ENCODE results near the gene RNLS.

The RNLS gene

GRCh38 chr10:88330174-88330573, 252.9 kb downstream of the RNLS start:
- TF ChIP-seq, protein P1, sequence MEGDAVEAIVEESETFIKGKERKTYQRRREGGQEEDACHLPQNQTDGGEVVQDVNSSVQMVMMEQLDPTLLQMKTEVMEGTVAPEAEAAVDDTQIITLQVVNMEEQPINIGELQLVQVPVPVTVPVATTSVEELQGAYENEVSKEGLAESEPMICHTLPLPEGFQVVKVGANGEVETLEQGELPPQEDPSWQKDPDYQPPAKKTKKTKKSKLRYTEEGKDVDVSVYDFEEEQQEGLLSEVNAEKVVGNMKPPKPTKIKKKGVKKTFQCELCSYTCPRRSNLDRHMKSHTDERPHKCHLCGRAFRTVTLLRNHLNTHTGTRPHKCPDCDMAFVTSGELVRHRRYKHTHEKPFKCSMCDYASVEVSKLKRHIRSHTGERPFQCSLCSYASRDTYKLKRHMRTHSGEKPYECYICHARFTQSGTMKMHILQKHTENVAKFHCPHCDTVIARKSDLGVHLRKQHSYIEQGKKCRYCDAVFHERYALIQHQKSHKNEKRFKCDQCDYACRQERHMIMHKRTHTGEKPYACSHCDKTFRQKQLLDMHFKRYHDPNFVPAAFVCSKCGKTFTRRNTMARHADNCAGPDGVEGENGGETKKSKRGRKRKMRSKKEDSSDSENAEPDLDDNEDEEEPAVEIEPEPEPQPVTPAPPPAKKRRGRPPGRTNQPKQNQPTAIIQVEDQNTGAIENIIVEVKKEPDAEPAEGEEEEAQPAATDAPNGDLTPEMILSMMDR (IDR thresholded peaks at IDR 0.05) = no peak
- DNase-seq (ENCODE audit: low spot score) = no peak
- Histone ChIP-seq H3K27ac (no peak overlapping the region), H3K4me3 (no peak overlapping the region)

GRCh38 chr10:88322324-88323063, 260.6 kb downstream of the RNLS start:
- TF ChIP-seq, protein P1 (IDR thresholded peaks at IDR 0.05) = no peak
- DNase-seq (ENCODE audit: low spot score) = no peak
- Histone ChIP-seq H3K27ac (no peak overlapping the region), H3K4me3 (no peak overlapping the region)

GRCh38 chr10:88319960-88320517, 263.1 kb downstream of the RNLS start:
- TF ChIP-seq, protein P1 (IDR thresholded peaks at IDR 0.05) = no peak
- Histone ChIP-seq H3K4me3 (no peak overlapping the region), H3K27ac (no peak overlapping the region)
- DNase-seq (ENCODE audit: low spot score) = no peak

DNA sequence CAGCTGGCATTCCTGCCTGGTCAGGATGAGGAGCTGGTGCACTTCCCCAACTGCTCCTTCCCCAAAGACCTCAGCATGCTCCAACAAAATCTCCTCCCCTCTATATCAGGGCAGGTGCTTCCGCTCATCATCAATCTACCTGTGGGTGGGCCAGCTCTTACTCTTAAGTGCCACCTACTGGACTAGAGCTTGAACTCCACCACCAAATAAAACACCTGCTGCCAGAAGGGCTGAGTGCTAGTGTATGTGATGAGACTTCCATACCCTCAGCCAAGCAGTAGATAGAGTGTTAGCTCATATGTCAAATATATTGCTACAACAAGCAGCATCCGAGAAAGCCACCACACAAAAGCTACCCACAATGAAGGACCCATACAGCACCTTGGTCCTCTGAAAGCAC, 264.3 kb downstream of the RNLS start:
- DNase-seq (ENCODE audit: low spot score) = no peak
- TF ChIP-seq, protein P1 (IDR thresholded peaks at IDR 0.05) = no peak
- Histone ChIP-seq H3K27ac (no peak overlapping the region), H3K4me3 (no peak overlapping the region)

DNA sequence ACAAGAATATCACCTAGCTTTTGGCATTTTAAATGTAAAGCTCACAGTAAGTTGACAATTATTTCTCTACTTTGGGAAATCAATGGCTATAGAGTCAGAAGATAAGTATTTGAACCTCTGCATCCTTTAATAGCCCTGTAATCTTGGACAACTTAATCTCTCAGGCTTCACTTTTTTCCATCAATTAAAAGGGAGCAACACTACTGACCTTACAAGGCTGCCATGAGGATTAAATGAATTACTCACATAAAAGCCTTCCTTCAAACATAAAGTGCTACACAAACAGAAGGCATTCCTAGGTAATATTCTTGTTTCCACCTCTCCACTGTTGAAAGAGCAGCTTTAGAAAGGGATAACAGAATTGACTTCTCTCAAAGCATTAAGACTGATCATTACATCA, 266.0 kb downstream of the RNLS start:
- Histone ChIP-seq H3K27ac (no peak overlapping the region), H3K4me3 (no peak overlapping the region)
- TF ChIP-seq, protein P1 (IDR thresholded peaks at IDR 0.05) = no peak
- DNase-seq (ENCODE audit: low spot score) = no peak

GRCh38 chr10:88316292-88316861, 266.7 kb downstream of the RNLS start:
- TF ChIP-seq, protein P1 (IDR thresholded peaks at IDR 0.05) = no peak
- no peak overlapping the region for H3K4me3 ChIP-seq
- H3K27ac ChIP-seq = no peak overlapping the region
- DNase-seq (ENCODE audit: low spot score) = no peak

GRCh38 chr10:88315755-88316154, 267.4 kb downstream of the RNLS start:
- H3K4me3 ChIP-seq = no peak overlapping the region
- TF ChIP-seq, protein P1 (IDR thresholded peaks at IDR 0.05) = no peak
- no peak overlapping the region for H3K27ac ChIP-seq
- no peak for DNase-seq (ENCODE audit: low spot score)
